Measurements from ENCODE around the gene ADNP. TPM values are rescaled to one million over a fixed set of nuclear protein-coding genes. Genes with fewer than 3 reads are reported as not detected.

The ADNP gene
- total and polyA plus RNA-seq, 2 of the 13 experiments (the other 11 are each of a cell fraction or from before 2014, with no cell fraction given), result 21.0 to 21.5 TPM

- TF ChIP-seq ZNF280D (CRISPR knock-in tag; IDR thresholded peaks at IDR 0.05), result no peak
- no peak for TF ChIP-seq LBX2 (CRISPR knock-in tag; IDR thresholded peaks at IDR 0.05; ENCODE audit: borderline replicate concordance)
- no peak for TF ChIP-seq ADNP (CRISPR knock-in tag; IDR thresholded peaks at IDR 0.05)
- no peak for TF ChIP-seq PRDM15 (CRISPR knock-in tag; IDR thresholded peaks at IDR 0.05)
- TF ChIP-seq HOMEZ (CRISPR knock-in tag; IDR thresholded peaks at IDR 0.05; ENCODE audit: low read depth), result no peak
- no peak for TF ChIP-seq DR1 (CRISPR knock-in tag; IDR thresholded peaks at IDR 0.05)
- no peak for TF ChIP-seq ZNF256 (CRISPR knock-in tag; conservative IDR thresholded peaks at IDR 0.05)
- TF ChIP-seq ZBTB7A (CRISPR knock-in tag; IDR thresholded peaks at IDR 0.05), result 0 out of 2 replicates have a peak, but pooled peaks have one; percentile 21
- peak; percentile 1; the same call in 1 of the 2 replicates for TF ChIP-seq TBX3 (IDR thresholded peaks at IDR 0.05; ENCODE audit: borderline replicate concordance)
- TF ChIP-seq RARG (CRISPR knock-in tag; IDR thresholded peaks at IDR 0.05; ENCODE audit: low read depth), result no peak
- TF ChIP-seq MEIS1 (CRISPR knock-in tag; IDR thresholded peaks at IDR 0.05; ENCODE audit: borderline replicate concordance), result no peak
- TF ChIP-seq ZMYM3 (CRISPR knock-in tag; IDR thresholded peaks at IDR 0.05), result 0 out of 2 replicates have a peak, but pooled peaks have one; percentile 12
- no peak for TF ChIP-seq ZNF496 (CRISPR knock-in tag; IDR thresholded peaks at IDR 0.05; ENCODE audit: insufficient replicate concordance)
These were observed 82.9 kb downstream of the ADNP start (continued) for GRCh38 chr20:50848341-50848808.

Data from HepG2 (cell line).